GM11168 (cell line): ENCODE data around the gene NANOS1.
"Not testable (repeated sequence)": the region's sequence is repeated elsewhere in the genome, so short reads cannot be mapped to it uniquely, and the experiment has no call there.

Experiments used
- in situ Hi-C: fragments of 300-500 bp; cut with MboI; formaldehyde crosslinking; loops from one replicate; pipeline ENCODE4 v1.12.0; 2022; ENCODE audit warnings: low sequenced_read_pairs; ENCODE audit not compliant: unreplicated experiment

NANOS1 gene

GRCh38 chr10:119006451-119007210 lies 22.9 kb upstream of the NANOS1 start:
- in situ Hi-C loops: no loop called here

GRCh38 chr10:119007211-119007574 lies 22.3 kb upstream of the NANOS1 start:
- in situ Hi-C loops: no loop called here

- in situ Hi-C loops: no loop called here
Measured at GRCh38 chr10:119020627-119020946, 8.9 kb upstream of the NANOS1 start.

- in situ Hi-C loops: no loop called here
Measured at GRCh38 chr10:119022846-119023552, 6.5 kb upstream of the NANOS1 start.

- in situ Hi-C loops: no loop called here
Measured at GRCh38 chr10:119023553-119023868, 6.0 kb upstream of the NANOS1 start.

- in situ Hi-C loops: no loop called here
Measured at GRCh38 chr10:119024882-119025281, 4.6 kb upstream of the NANOS1 start.

GRCh38 chr10:119025336-119025735 lies 4.2 kb upstream of the NANOS1 start:
- in situ Hi-C loops: no loop called here

GRCh38 chr10:119025776-119026175 lies 3.7 kb upstream of the NANOS1 start:
- in situ Hi-C loops: no loop called here

- in situ Hi-C loops: no loop called here
Measured at GRCh38 chr10:119026301-119027110, 3.0 kb upstream of the NANOS1 start.

- in situ Hi-C loops: not testable (repeated sequence)
Measured at GRCh38 chr10:119028445-119028899, 1.0 kb upstream of the NANOS1 start.

- in situ Hi-C loops: no loop called here
Measured at GRCh38 chr10:119028900-119029612, 458 bp upstream of the NANOS1 start.

GRCh38 chr10:119030421-119031250 lies 1.1 kb downstream of the NANOS1 start:
- in situ Hi-C loops: no loop called here

GRCh38 chr10:119031496-119032059 lies 2.1 kb downstream of the NANOS1 start:
- in situ Hi-C loops: no loop called here

- in situ Hi-C loops: no loop called here
Measured at GRCh38 chr10:119039161-119039560, 9.6 kb downstream of the NANOS1 start.

GRCh38 chr10:119041326-119041725 lies 11.8 kb downstream of the NANOS1 start:
- in situ Hi-C loops: no loop called here

- in situ Hi-C loops: no loop called here
Measured at GRCh38 chr10:119042169-119042568, 12.7 kb downstream of the NANOS1 start.

GRCh38 chr10:119045561-119045960 lies 16.0 kb downstream of the NANOS1 start:
- in situ Hi-C loops: no loop called here

- in situ Hi-C loops: no loop called here
Measured at GRCh38 chr10:119049361-119049760, 19.8 kb downstream of the NANOS1 start.

GRCh38 chr10:119049777-119050176 lies 20.3 kb downstream of the NANOS1 start:
- in situ Hi-C loops: no loop called here
